Upper lobe of right lung (tissue), 1 donor: ENCODE data around the gene POLR3C. TPM values are rescaled to one million over a fixed set of nuclear protein-coding genes. Genes with fewer than 3 reads are reported as not detected.
"Not testable (repeated sequence)": the region's sequence is repeated elsewhere in the genome, so short reads cannot be mapped to it uniquely, and the experiment has no call there.

ENCODE experiments used
- ATAC-seq: fragments of 200-7000 bp; cut with Tn5 transposase; one replicate; pipeline ENCODE4 v1.9.1; 2020; ENCODE audit warnings: mild to moderate bottlenecking, moderate library complexity
- DNase-seq: peaks from one replicate; pipeline ENCODE4 v3.0.0-alpha.2; 2020
- H3K27ac ChIP-seq: fragments of 200-600 bp; one replicate; pipeline ENCODE4 v1.8.0; 2022
- H3K27me3 ChIP-seq: fragments of 200-600 bp; one replicate; pipeline ENCODE4 v1.8.0; 2022; ENCODE audit warnings: mild to moderate bottlenecking
- H3K36me3 ChIP-seq: fragments of 200-600 bp; one replicate; pipeline ENCODE4 v1.8.0; 2022
- H3K4me1 ChIP-seq: fragments of 200-600 bp; one replicate; pipeline ENCODE4 v1.8.0; 2022
- H3K4me3 ChIP-seq: fragments of 200-600 bp; one replicate; pipeline ENCODE4 v1.8.0; 2022; ENCODE audit warnings: mild to moderate bottlenecking
- H3K9me3 ChIP-seq: fragments of 200-600 bp; one replicate; pipeline ENCODE4 v1.8.0; 2022
- CTCF ChIP-seq: fragments of 200-600 bp; IDR thresholded peaks from one replicate; pipeline ENCODE4 v1.8.0; 2022; ENCODE audit warnings: antibody characterized with exemption
- intact Hi-C: fragments of 100-400 bp; cut with DNase I; formaldehyde crosslinking; loops from one replicate; pipeline ENCODE4 v1.11.0; 2022
- total RNA-seq: library from RNA; stranded (reverse); fragmentation: NEBNext Ultra II Directional; extraction: Animal tissue kit (Norgen Biotek cat#: 25700); gene quantifications from one replicate; pipeline ENCODE4 v1.2.1, GENCODE V29; 2021
- donor health status: DM: no; HTN: yes; CAD: no; lungs with severe emphysema.

POLR3C gene
- total RNA-seq, 1 donor from 2014 or later, result 29.1 TPM

- intact Hi-C loops, result no loop called here
- no peak for TF ChIP-seq CTCF
- peaks cover 9% of the 10 kb centered on the region for H3K4me1 ChIP-seq
- no peaks in the 10 kb centered on the region for H3K27me3 ChIP-seq
- H3K36me3 ChIP-seq, result peaks cover 7% of the 10 kb centered on the region
- no peak overlapping the region for H3K4me3 ChIP-seq
- DNase-seq (no peak), ATAC-seq (no peak)
- H3K27ac ChIP-seq, result no peak overlapping the region
- H3K9me3 ChIP-seq, result no peaks in the 10 kb centered on the region
These were observed 39.6 kb upstream of the POLR3C start for GRCh38 chr1:145784409-145784808.

GRCh38 chr1:145785547-145785946 lies 38.5 kb upstream of the POLR3C start:
- H3K27ac ChIP-seq, result peak overlapping the region; percentile 51
- no peak for TF ChIP-seq CTCF
- intact Hi-C loops, result no loop called here
- H3K4me1 ChIP-seq, result peaks cover 9% of the 10 kb centered on the region
- ATAC-seq (peak; percentile 75), DNase-seq (no peak)
- no peaks in the 10 kb centered on the region for H3K9me3 ChIP-seq
- H3K27me3 ChIP-seq, result no peaks in the 10 kb centered on the region
- peaks cover 7% of the 10 kb centered on the region for H3K36me3 ChIP-seq
- no peak overlapping the region for H3K4me3 ChIP-seq

- ATAC-seq, result no peak
- no peak for DNase-seq
- Histone ChIP-seq H3K4me1 (peaks cover 9% of the 10 kb centered on the region), H3K36me3 (peaks cover 7% of the 10 kb centered on the region), H3K27ac (peak overlapping the region; percentile 51), H3K9me3 (no peaks in the 10 kb centered on the region), H3K27me3 (no peaks in the 10 kb centered on the region), H3K4me3 (no peak overlapping the region)
- intact Hi-C loops, result no loop called here
- TF ChIP-seq CTCF, result no peak
These were observed 37.7 kb upstream of the POLR3C start for GRCh38 chr1:145786271-145786670.

- H3K36me3 ChIP-seq, result peaks cover 16% of the 10 kb centered on the region
- intact Hi-C loops, result no loop called here
- H3K4me1 ChIP-seq, result no peaks in the 10 kb centered on the region
- H3K4me3 ChIP-seq, result no peak overlapping the region
- H3K9me3 ChIP-seq, result no peaks in the 10 kb centered on the region
- H3K27ac ChIP-seq, result no peak overlapping the region
- DNase-seq (no peak), ATAC-seq (no peak)
- TF ChIP-seq CTCF, result no peak
- H3K27me3 ChIP-seq, result no peaks in the 10 kb centered on the region
These were observed 35.4 kb upstream of the POLR3C start for GRCh38 chr1:145788580-145788979.

GRCh38 chr1:145791860-145792259 lies 32.1 kb upstream of the POLR3C start:
- H3K9me3 ChIP-seq, ATAC-seq, DNase-seq, H3K27me3 ChIP-seq, H3K27ac ChIP-seq, intact Hi-C loops, H3K4me3 ChIP-seq, H3K4me1 ChIP-seq: not testable (repeated sequence)
- H3K36me3 ChIP-seq, result peaks cover 17% of the 10 kb centered on the region

- no peak for ATAC-seq
- no peaks in the 10 kb centered on the region for H3K4me1 ChIP-seq
These were observed 31.5 kb upstream of the POLR3C start for GRCh38 chr1:145792484-145792883.

More at GRCh38 chr1:145792484-145792883, 31.5 kb upstream of the POLR3C start:
- intact Hi-C loops, result no loop called here
- H3K36me3 ChIP-seq, result peaks cover 17% of the 10 kb centered on the region
- DNase-seq, result no peak
- H3K27ac ChIP-seq, result no peak overlapping the region
- H3K27me3 ChIP-seq, result no peaks in the 10 kb centered on the region
- no peak for TF ChIP-seq CTCF
- no peak overlapping the region for H3K4me3 ChIP-seq
- no peaks in the 10 kb centered on the region for H3K9me3 ChIP-seq
